Endothelial cell of umbilical vein (primary cell): ENCODE measurements around the gene EPB41L2. TPM values are rescaled to one million over a fixed set of nuclear protein-coding genes. Genes with fewer than 3 reads are reported as not detected.

Experiments used
- BruUV-seq: library from RNA; stranded (reverse); fragments of 400-500 nt; replicated peaks from 2 replicates; lab custom pipeline; 2021; lab: Mats Ljungman, UMichigan
- CTCF ChIA-PET: fragments of 300-600, 350-600 bp; sonication (Branson Sonifier 250); formaldehyde crosslinking; loops from one replicate; lab custom pipeline; 2021; ENCODE audit warnings: antibody characterized with exemption, inconsistent platforms; lab: Charles Lee
- POLR2A ChIA-PET: fragments of 300-600, 350-600 bp; sonication (Branson Sonifier 250); formaldehyde crosslinking; loops from one replicate; lab custom pipeline; 2021; ENCODE audit warnings: antibody characterized with exemption, inconsistent platforms; lab: Charles Lee
- DNase-seq: peaks from one replicate; pipeline ENCODE4 v3.0.0-alpha.2; 2011; ENCODE audit warnings: low read depth, low spot score
- FAIRE-seq: peaks from 2 replicates; lab custom pipeline; 2011; peaks lifted over from hg19 to GRCh38; lab: Jason Lieb, UNC
- H2AFZ ChIP-seq: 2 replicates; pipeline ENCODE4 v1.6.0; 2012; ENCODE audit warnings: low read depth, low read length, control low read depth, inconsistent platforms
- H3K27ac ChIP-seq: 2 replicates; pipeline ENCODE4 v1.5.1; 2011; ENCODE audit warnings: low read depth, mild to moderate bottlenecking, control low read depth, low read length, moderate library complexity; ENCODE audit not compliant: insufficient read depth
- H3K27me3 ChIP-seq, 2 experiments: 2 replicates each; pipeline versions ENCODE4 v1.6.0 to v1.6.1; 2011; ENCODE audit warnings: low read length in 2 of 2, mixed read lengths in 1 of 2; ENCODE audit not compliant: control insufficient read depth in 2 of 2, insufficient read depth in 2 of 2
- H3K36me3 ChIP-seq, 2 experiments: 2 replicates in 1 of 2; 3 replicates in 1 of 2; pipeline ENCODE4 v1.5.1; 2011; ENCODE audit warnings: low read length in 2 of 2, mild to moderate bottlenecking in 1 of 2, moderate library complexity in 1 of 2; ENCODE audit not compliant: control insufficient read depth in 2 of 2, insufficient read depth in 2 of 2; ENCODE audit errors: extremely low read depth in 1 of 2
- H3K4me1 ChIP-seq: 3 replicates; pipeline ENCODE4 v1.5.1; 2011; ENCODE audit warnings: mild to moderate bottlenecking, low read length; ENCODE audit not compliant: control insufficient read depth, insufficient read depth; ENCODE audit errors: extremely low read depth
- H3K4me2 ChIP-seq: 2 replicates; pipeline ENCODE4 v1.6.1; 2011; ENCODE audit warnings: low read length, control low read depth, mixed read lengths; ENCODE audit not compliant: insufficient read depth
- H3K4me3 ChIP-seq, 3 experiments: fragments of 200-600 bp in 1 of 3; sonication (generic), shearing (Covaris generic) in 1 of 3; replicated peaks in 1 of 3; 2 replicates each; pipeline ENCODE4 v1.5.1; 2011 to 2016; ENCODE audit warnings: control low read depth in 3 of 3, low read length in 3 of 3, mild to moderate bottlenecking in 2 of 3, inconsistent platforms in 1 of 3, low read depth in 1 of 3, moderate library complexity in 1 of 3; ENCODE audit not compliant: insufficient read depth in 1 of 3
- H3K79me2 ChIP-seq: 2 replicates; pipeline ENCODE4 v1.6.0; 2012; ENCODE audit warnings: low read length, inconsistent platforms; ENCODE audit not compliant: control insufficient read depth, insufficient read depth
- H3K9ac ChIP-seq: replicated peaks from 2 replicates; pipeline ENCODE3; 2011; ENCODE audit warnings: low read length, control low read depth; ENCODE audit not compliant: insufficient read depth; ENCODE audit errors: extremely low read depth
- H3K9me1 ChIP-seq: replicated peaks from 3 replicates; pipeline ENCODE4 v1.6.0; 2011; ENCODE audit warnings: mild to moderate bottlenecking, low read length; ENCODE audit not compliant: control insufficient read depth, insufficient read depth; ENCODE audit errors: extremely low read depth
- H3K9me3 ChIP-seq: replicated peaks from 2 replicates; pipeline ENCODE4 v1.5.1; 2012; ENCODE audit warnings: low read length, inconsistent platforms; ENCODE audit not compliant: control insufficient read depth, insufficient read depth
- H4K20me1 ChIP-seq: replicated peaks from 2 replicates; pipeline ENCODE3; 2011; ENCODE audit warnings: mild to moderate bottlenecking, low read length; ENCODE audit not compliant: control insufficient read depth, insufficient read depth; ENCODE audit errors: extremely low read depth
- CTCF ChIP-seq, 2 donors: IDR thresholded peaks; 1 replicate in 1 of 2; 2 replicates in 1 of 2; pipeline ENCODE4 v1.5.1; 2011; ENCODE audit warnings: low read length in 2 of 2, mild to moderate bottlenecking in 2 of 2, moderate library complexity in 2 of 2, control low read depth in 1 of 2, inconsistent platforms in 1 of 2, low read depth in 1 of 2; ENCODE audit not compliant: insufficient read depth in 1 of 2; ENCODE audit errors: extremely low read depth in 1 of 2
- EZH2 ChIP-seq: IDR thresholded peaks from 2 replicates; pipeline ENCODE4 v1.6.1; 2012; ENCODE audit warnings: borderline replicate concordance, low read depth, mild to moderate bottlenecking, moderate library complexity, low read length, inconsistent platforms; ENCODE audit not compliant: severe bottlenecking
- FOS ChIP-seq: IDR thresholded peaks from 2 replicates; pipeline ENCODE4 v1.6.1; 2011; ENCODE audit warnings: mild to moderate bottlenecking, low read length, moderate library complexity, borderline replicate concordance; ENCODE audit not compliant: insufficient read depth
- GATA2 ChIP-seq: IDR thresholded peaks from 2 replicates; pipeline ENCODE4 v1.7.0; 2011; ENCODE audit warnings: low read depth, mild to moderate bottlenecking, moderate library complexity, mixed read lengths, low read length; ENCODE audit not compliant: insufficient read length, insufficient read depth
- JUN ChIP-seq: IDR thresholded peaks from 2 replicates; pipeline ENCODE4 v1.6.1; 2011; ENCODE audit warnings: borderline replicate concordance, low read depth; ENCODE audit not compliant: insufficient read length, insufficient read depth
- MAX ChIP-seq: IDR thresholded peaks from 2 replicates; pipeline ENCODE4 v1.6.1; 2011; ENCODE audit not compliant: insufficient read depth, insufficient read length
- MYC ChIP-seq: IDR thresholded peaks from one replicate; pipeline ENCODE4 v1.6.1; 2011; ENCODE audit warnings: mild to moderate bottlenecking, low read depth, low read length
- POLR2A ChIP-seq: IDR thresholded peaks from 2 replicates; pipeline ENCODE4 v1.6.1; 2012; ENCODE audit warnings: low read depth, mild to moderate bottlenecking, control low read depth, low read length
- POLR2AphosphoS5 ChIP-seq: IDR thresholded peaks from 2 replicates; pipeline ENCODE4 v1.6.1; 2012; ENCODE audit warnings: low read depth, mild to moderate bottlenecking, control low read depth, low read length, moderate library complexity; ENCODE audit not compliant: insufficient read depth
- dilution Hi-C: fragments of 300-500 bp; cut with MboI; formaldehyde crosslinking; loops from one replicate; pipeline ENCODE4 v1.15.0; 2019; ENCODE audit warnings: low sequenced_read_pairs; ENCODE audit not compliant: extremely low pct_ligation_motif_present
- intact Hi-C: fragments of 100-400 bp; cut with micrococcal nuclease; formaldehyde crosslinking; loops from one replicate; pipeline ENCODE4 v1.10.0; 2022
- polyA plus RNA-seq, 4 experiments: library from polyadenylated mRNA; depleted of rRNA in 3 of 4; stranded (reverse) in 3 of 4; unstranded in 1 of 4; fragments of >200 nt; gene quantifications; 2 replicates each; pipeline versions ENCODE4 v1.2.1 to v1.2.3, GENCODE V29; 2011 to 2012; ENCODE audit warnings: missing spikeins in 1 of 4
- total RNA-seq: library from RNA; stranded (reverse); gene quantifications from 2 replicates; pipeline ENCODE4 v1.2.3, GENCODE V29; 2021

EPB41L2 gene
- total and polyA plus RNA-seq, 2 donors (not counting 3 experiments of a cell fraction or from before 2014, with no cell fraction given), result 26.5 to 87.7 TPM

- Histone ChIP-seq H3K9me3 (no peaks in the 10 kb centered on the region), H3K4me1 (no peaks in the 10 kb centered on the region), H3K9me1 (no peaks in the 10 kb centered on the region), H3K79me2 (no peaks in the 10 kb centered on the region), H2AFZ (no peak overlapping the region), H4K20me1 (no peaks in the 10 kb centered on the region), H3K4me2 (no peak overlapping the region), H3K36me3 (no peaks in the 10 kb centered on the region), H3K27me3 (no peaks in the 10 kb centered on the region), H3K4me3 (no peak overlapping the region), H3K27ac (no peak overlapping the region), H3K9ac (no peak overlapping the region)
- POLR2A ChIA-PET, result no interaction called here
- FAIRE-seq, result no peak
- dilution Hi-C loops, result no loop called here
- DNase-seq, result no peak
- BruUV-seq, result no TSS peak
- CTCF ChIA-PET, result interaction anchor here (2.9 to 14.6 kb wide), 2 partner anchors 10 to 233 kb away, joined by 13 to 436 read pairs; no protein-coding TSS in a partner anchor
- TF ChIP-seq CTCF (IDR thresholded peaks at IDR 0.05; ENCODE audit: extremely low read depth in 1 of 2, insufficient read depth in 1 of 2, low read depth in 1 of 2, low read length in 2 of 2), result no peak
- TF ChIP-seq POLR2A, result no peak
- no peak for TF ChIP-seq FOS
- TF ChIP-seq GATA2, result no peak
- TF ChIP-seq JUN, result no peak
- TF ChIP-seq EZH2, result no peak
- no peak for TF ChIP-seq MAX
- TF ChIP-seq MYC, result no peak
- TF ChIP-seq POLR2AphosphoS5, result no peak
- intact Hi-C loops, result loop anchor here (10.0 kb wide), 1 partner anchor 312 kb away; no protein-coding TSS in a partner anchor
These were observed 180.7 kb downstream of the EPB41L2 start for GRCh38 chr6:130882370-130882769.
